HepG2 (cell line): Measurements from ENCODE around the gene PRKAR2A. TPM values are rescaled to one million over a fixed set of nuclear protein-coding genes. Genes with fewer than 3 reads are reported as not detected.

Source experiments
- ATAC-seq: fragments of 200-7000 bp; cut with Tn5 transposase; 3 replicates; pipeline ENCODE4 v1.9.1; 2020; ENCODE audit warnings: mild to moderate bottlenecking, moderate library complexity
- BruUV-seq: library from RNA; stranded (reverse); fragments of 400-500 nt; replicated peaks from 2 replicates; lab custom pipeline; 2021; lab: Mats Ljungman, UMichigan
- CTCF ChIA-PET: fragments of 300-600 bp; formaldehyde crosslinking; extraction: SDS; loops from one replicate; lab custom pipeline; 2021; ENCODE audit warnings: low total read pairs, inconsistent platforms, low intra/inter-chr PET ratio; lab: Yijun Ruan, JAX
- POLR2A ChIA-PET: fragments of 350-600 bp; sonication (Branson Sonifier 250); formaldehyde crosslinking; loops from one replicate; lab custom pipeline; 2020; ENCODE audit warnings: antibody characterized with exemption, inconsistent platforms; lab: Yijun Ruan, JAX
- DNase-seq: peaks from one replicate; pipeline ENCODE4 v3.0.0-alpha.2; 2015; ENCODE audit warnings: low spot score
- FAIRE-seq: peaks from 3 replicates; lab custom pipeline; 2011; peaks lifted over from hg19 to GRCh38; lab: Jason Lieb, UNC
- H2AFZ ChIP-seq: one replicate; pipeline ENCODE4 v1.6.1; 2011; ENCODE audit warnings: low read length, inconsistent platforms
- H3K27ac ChIP-seq: fragments of 300-600 bp; 3 replicates; pipeline ENCODE4 v1.8.0; 2011; ENCODE audit warnings: mixed run types, mild to moderate bottlenecking, mixed read lengths, low read length, inconsistent platforms; ENCODE audit not compliant: insufficient read depth; ENCODE audit errors: extremely low read length
- H3K27me3 ChIP-seq, 2 experiments: fragments of 200-600 bp in 1 of 2; 2 replicates in 1 of 2; 3 replicates in 1 of 2; pipeline versions ENCODE4 v1.6.0 to v1.8.0; 2011; ENCODE audit warnings: low read length in 2 of 2, mild to moderate bottlenecking in 2 of 2, moderate library complexity in 2 of 2, inconsistent platforms in 1 of 2; ENCODE audit not compliant: insufficient read depth in 2 of 2, control insufficient read depth in 1 of 2
- H3K36me3 ChIP-seq, 2 experiments: fragments of 200-600 bp in 1 of 2; replicated peaks in 1 of 2; 2 replicates in 1 of 2; 3 replicates in 1 of 2; pipeline versions ENCODE4 v1.5.1 to v1.8.0; 2011; ENCODE audit warnings: low read length in 2 of 2, inconsistent platforms in 1 of 2; ENCODE audit not compliant: insufficient read depth in 2 of 2, control insufficient read depth in 1 of 2
- H3K4me1 ChIP-seq: 2 replicates; pipeline ENCODE4 v1.5.1; 2012; ENCODE audit warnings: low read length, inconsistent platforms; ENCODE audit not compliant: insufficient read depth
- H3K4me2 ChIP-seq: 2 replicates; pipeline ENCODE4 v1.6.0; 2011; ENCODE audit warnings: low read depth, low read length, inconsistent platforms
- H3K4me3 ChIP-seq, 3 experiments: fragments of 200-600 bp in 1 of 3; sonication (generic), shearing (Covaris generic) in 1 of 3; replicated peaks in 1 of 3; 2 replicates each; pipeline ENCODE4 v1.5.1; 2011 to 2016; ENCODE audit warnings: low read length in 3 of 3, inconsistent platforms in 2 of 3, low read depth in 2 of 3, mild to moderate bottlenecking in 2 of 3, control low read depth in 1 of 3, mixed read lengths in 1 of 3; ENCODE audit not compliant: insufficient read depth in 1 of 3
- H3K79me2 ChIP-seq: one replicate; pipeline ENCODE4 v1.6.1; 2011; ENCODE audit warnings: low read length, inconsistent platforms; ENCODE audit not compliant: insufficient read depth
- H3K9ac ChIP-seq: 2 replicates; pipeline ENCODE4 v1.6.0; 2011; ENCODE audit warnings: mild to moderate bottlenecking, low read depth, low read length, inconsistent platforms; ENCODE audit not compliant: insufficient read depth
- H3K9me3 ChIP-seq: 2 replicates; pipeline ENCODE4 v1.5.1; 2012; ENCODE audit warnings: mild to moderate bottlenecking, low read length
- H4K20me1 ChIP-seq: 2 replicates; pipeline ENCODE4 v1.6.0; 2011; ENCODE audit warnings: inconsistent platforms, mild to moderate bottlenecking, low read length, moderate library complexity; ENCODE audit not compliant: insufficient read depth
- HMGA1 ChIP-seq: sonication (generic); formaldehyde crosslinking; conservative IDR thresholded peaks from 2 replicates; pipeline ENCODE4 v1.4.0; 2020; ENCODE audit warnings: missing genetic modification reagents
- MED1 ChIP-seq: sonication (generic); formaldehyde crosslinking; IDR thresholded peaks from 2 replicates; pipeline ENCODE4 v1.4.0; 2020; ENCODE audit warnings: missing genetic modification reagents
- SNAPC2 ChIP-seq: sonication (generic); formaldehyde crosslinking; IDR thresholded peaks from 2 replicates; pipeline ENCODE4 v1.8.1; 2022; ENCODE audit warnings: mild to moderate bottlenecking, missing genetic modification reagents
- UBTF ChIP-seq: sonication (generic); formaldehyde crosslinking; IDR thresholded peaks from 2 replicates; pipeline ENCODE4 v1.4.0; 2020; ENCODE audit warnings: mild to moderate bottlenecking, missing genetic modification reagents
- YY1 ChIP-seq: IDR thresholded peaks from 2 replicates; pipeline ENCODE4 v1.6.1; 2011; ENCODE audit warnings: low read length, low read depth, moderate library complexity, mild to moderate bottlenecking; ENCODE audit not compliant: insufficient read depth, insufficient replicate concordance
- ZUFSP ChIP-seq: sonication (generic); formaldehyde crosslinking; IDR thresholded peaks from 2 replicates; pipeline ENCODE4 v1.9.0; 2021; ENCODE audit warnings: missing genetic modification reagents, mild to moderate bottlenecking, borderline replicate concordance
- WGBS: methylation state at CpG from one replicate; pipeline ENCODE4 v1.1.6; 2017; ENCODE audit warnings: low lambda C conversion rate; 5-methylcytosine and 5-hydroxymethylcytosine counted together
- in situ Hi-C: cut with HindIII; loops from 2 replicates; pipeline ENCODE4 v1.10.0; 2017; ENCODE audit warnings: low pct_unique_long_range_greater_than_20kb; ENCODE audit not compliant: extremely low pct_ligation_motif_present
- intact Hi-C: fragments of 100-400 bp; cut with micrococcal nuclease; formaldehyde crosslinking; loops from one replicate; pipeline ENCODE4 v1.10.0; 2022; ENCODE audit not compliant: unreplicated experiment
- polyA plus RNA-seq, 8 experiments: library from polyadenylated mRNA; depleted of rRNA in 3 of 8; stranded (reverse) in 7 of 8; unstranded in 1 of 8; fragments of >200 nt; fragmentation: Illumina TruSeq in 4 of 8; extraction: Trizol in 4 of 8; gene quantifications; 2 replicates each; pipeline versions ENCODE4 v1.2.1 to v1.2.3, GENCODE V29; 2011 to 2016; ENCODE audit warnings: low read depth in 4 of 8, missing spikeins in 1 of 8, mixed read lengths in 1 of 8; ENCODE audit not compliant: insufficient read depth in 1 of 8
- total RNA-seq, 5 experiments: library from RNA; depleted of rRNA; stranded (reverse); fragments of >200 nt; fragmentation: Illumina TruSeq; extraction: Trizol; gene quantifications; 2 replicates each; pipeline ENCODE4 v1.2.3, GENCODE V29; 2016; ENCODE audit warnings: low read depth in 1 of 5

Gene PRKAR2A
- total and polyA plus RNA-seq, 2 of the 13 experiments (the other 11 are each of a cell fraction or from before 2014, with no cell fraction given), result 11.8 to 29.2 TPM

- 100% methylated on average over 1 of the region's 1 CpG for WGBS
- POLR2A ChIA-PET, result no interaction called here
- no peak for TF ChIP-seq HMGA1 (CRISPR knock-in tag)
- no peak for TF ChIP-seq MED1 (CRISPR knock-in tag)
- no peak for TF ChIP-seq UBTF (CRISPR knock-in tag)
- TF ChIP-seq ZUFSP (CRISPR knock-in tag), result no peak
- no peak for TF ChIP-seq YY1
- no peak for TF ChIP-seq SNAPC2 (CRISPR knock-in tag)
These were observed 59.0 kb downstream of the PRKAR2A start for GRCh38 chr3:48788544-48789162.

More at GRCh38 chr3:48788544-48789162, 59.0 kb downstream of the PRKAR2A start:
- DNase-seq (no peak), ATAC-seq (no peak), FAIRE-seq (no peak)
- Histone ChIP-seq H3K79me2 (no peaks in the 10 kb centered on the region), H3K27ac (no peak overlapping the region), H3K36me3 (peaks cover 0 to 2% of the 10 kb centered on the region in 2 experiments; a peak in 1 of 5 replicates), H3K4me1 (no peaks in the 10 kb centered on the region), H3K9me3 (no peaks in the 10 kb centered on the region), H4K20me1 (no peaks in the 10 kb centered on the region), H3K9ac (no peak overlapping the region), H3K4me2 (no peak overlapping the region), H3K4me3 (no peak overlapping the region), H3K27me3 (no peaks in the 10 kb centered on the region), H2AFZ (no peak overlapping the region)
- intact Hi-C loops (no loop called here), in situ Hi-C loops (no loop called here)
- CTCF ChIA-PET, result no interaction called here
- no TSS peak for BruUV-seq
